Gastroesophageal sphincter (tissue), 3 donors: ENCODE data around the gene DYNLT3.

Experiments
- EP300 ChIP-seq: sonication (generic); formaldehyde crosslinking; IDR thresholded peaks from one replicate; pipeline ENCODE4 v1.6.1; 2017; ENCODE audit warnings: antibody characterized with exemption, mild to moderate bottlenecking
- POLR2A ChIP-seq, 2 donors: fragments of 450-650 bp; IDR thresholded peaks; one replicate each; pipeline ENCODE4 v1.6.1; 2017; ENCODE audit warnings: antibody characterized with exemption in 2 of 2, mild to moderate bottlenecking in 2 of 2, moderate library complexity in 1 of 2
- POLR2AphosphoS5 ChIP-seq: sonication (generic); formaldehyde crosslinking; IDR thresholded peaks from one replicate; pipeline ENCODE4 v1.6.1; 2017; ENCODE audit warnings: antibody characterized with exemption
- TF ChIP-seq, protein P1 (sequence below), 4 experiments: fragments of 200-600 bp in 2 of 4; fragments of 450-650 bp in 2 of 4; sonication (generic) in 1 of 4; IDR thresholded peaks; one replicate each; pipeline ENCODE4 v1.5.1; 2017 to 2019; ENCODE audit warnings: antibody characterized with exemption in 4 of 4, mild to moderate bottlenecking in 2 of 4, moderate library complexity in 2 of 4

DNA sequence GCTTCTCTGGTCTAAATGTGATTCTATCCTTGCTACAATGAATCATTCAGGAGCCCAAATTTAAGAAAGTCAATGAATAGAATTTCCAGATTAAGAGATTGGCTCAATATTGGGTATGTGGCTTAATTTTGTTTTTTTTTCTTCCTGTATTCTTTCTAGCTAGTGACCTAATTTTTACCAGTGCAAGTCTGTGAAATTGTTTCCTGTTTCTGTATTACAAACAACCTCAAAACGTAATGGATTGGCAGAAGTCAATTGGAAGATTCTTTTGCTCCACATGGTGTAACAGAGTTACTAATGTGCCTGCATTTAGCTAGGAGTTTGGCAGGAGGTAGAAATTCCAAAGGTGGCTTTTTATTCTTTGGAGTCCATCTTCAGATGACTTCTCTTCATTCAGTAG, 17.6 kb downstream of the DYNLT3 start:
- TF ChIP-seq, protein P1, sequence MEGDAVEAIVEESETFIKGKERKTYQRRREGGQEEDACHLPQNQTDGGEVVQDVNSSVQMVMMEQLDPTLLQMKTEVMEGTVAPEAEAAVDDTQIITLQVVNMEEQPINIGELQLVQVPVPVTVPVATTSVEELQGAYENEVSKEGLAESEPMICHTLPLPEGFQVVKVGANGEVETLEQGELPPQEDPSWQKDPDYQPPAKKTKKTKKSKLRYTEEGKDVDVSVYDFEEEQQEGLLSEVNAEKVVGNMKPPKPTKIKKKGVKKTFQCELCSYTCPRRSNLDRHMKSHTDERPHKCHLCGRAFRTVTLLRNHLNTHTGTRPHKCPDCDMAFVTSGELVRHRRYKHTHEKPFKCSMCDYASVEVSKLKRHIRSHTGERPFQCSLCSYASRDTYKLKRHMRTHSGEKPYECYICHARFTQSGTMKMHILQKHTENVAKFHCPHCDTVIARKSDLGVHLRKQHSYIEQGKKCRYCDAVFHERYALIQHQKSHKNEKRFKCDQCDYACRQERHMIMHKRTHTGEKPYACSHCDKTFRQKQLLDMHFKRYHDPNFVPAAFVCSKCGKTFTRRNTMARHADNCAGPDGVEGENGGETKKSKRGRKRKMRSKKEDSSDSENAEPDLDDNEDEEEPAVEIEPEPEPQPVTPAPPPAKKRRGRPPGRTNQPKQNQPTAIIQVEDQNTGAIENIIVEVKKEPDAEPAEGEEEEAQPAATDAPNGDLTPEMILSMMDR (IDR thresholded peaks at IDR 0.05): no peak
- TF ChIP-seq POLR2A (IDR thresholded peaks at IDR 0.05) (no peak), POLR2AphosphoS5 (no peak), EP300 (no peak)
